ENCODE results near the gene THEMIS2.

DNA sequence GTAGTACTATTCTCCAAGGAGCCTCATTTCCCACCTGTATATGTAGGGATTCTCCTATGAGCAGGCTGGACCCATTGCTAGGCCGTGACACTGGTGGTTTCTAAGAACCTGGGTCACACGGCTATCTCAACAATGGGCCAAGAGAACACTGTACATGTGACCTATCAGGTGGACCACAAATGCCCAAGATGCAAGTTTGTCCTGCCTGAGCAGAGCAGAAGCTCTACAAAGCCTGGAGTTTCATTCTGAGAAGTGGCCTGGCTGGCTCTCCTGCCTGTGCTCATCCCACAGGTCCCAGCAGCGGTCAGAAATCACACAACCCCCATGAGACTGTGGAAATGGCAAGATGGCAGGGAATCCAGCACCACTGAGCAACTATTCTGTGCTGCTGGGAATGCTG lies 17.2 kb downstream of the THEMIS2 start:
- TF ChIP-seq CTCF (IDR thresholded peaks at IDR 0.05) (no peak), POLR2A (IDR thresholded peaks at IDR 0.05) (no peak)

Measured in right lobe of liver (tissue), 4 donors.